K562 (cell line): ENCODE data around the gene PCF11. TPM values are rescaled to one million over a fixed set of nuclear protein-coding genes. Genes with fewer than 3 reads are reported as not detected.

Experiments used
- ATAC-seq: fragments of 200-7000 bp; cut with Tn5 transposase; 3 replicates; pipeline ENCODE4 v1.9.1; 2020; ENCODE audit warnings: moderate library complexity
- BruUV-seq: library from RNA; stranded (reverse); fragments of 400-500 nt; replicated peaks from 2 replicates; lab custom pipeline; 2021; lab: Mats Ljungman, UMichigan
- CTCF ChIA-PET: fragments of 300-600 bp; formaldehyde crosslinking; extraction: SDS; loops from one replicate; lab custom pipeline; 2021; ENCODE audit warnings: low intra/inter-chr PET ratio; lab: Yijun Ruan, JAX
- POLR2A ChIA-PET: fragments of 300-600, 350-650 bp; sonication (Branson Sonifier 250); formaldehyde crosslinking; extraction: SDS; loops from one replicate; lab custom pipeline; 2021; ENCODE audit warnings: antibody characterized with exemption, inconsistent platforms; lab: Yijun Ruan, JAX
- DNase-seq, 4 experiments: peaks; one replicate each; pipeline versions ENCODE4 v3.0.0 to v3.0.0-alpha.2; 2011 to 2018; ENCODE audit warnings: low spot score in 3 of 4, mixed read lengths in 3 of 4; ENCODE audit errors: extremely low read depth in 1 of 4
- FAIRE-seq: peaks from 2 replicates; lab custom pipeline; 2011; peaks lifted over from hg19 to GRCh38; lab: Jason Lieb, UNC
- H2AFZ ChIP-seq: 2 replicates; pipeline ENCODE4 v1.6.0; 2011; ENCODE audit warnings: low read depth, low read length, control low read depth, inconsistent platforms
- H3K27ac ChIP-seq: fragments of 200-600 bp; 3 replicates; pipeline ENCODE4 v1.8.0; 2011; ENCODE audit warnings: low read depth, mild to moderate bottlenecking, control low read depth, inconsistent platforms, low read length, moderate library complexity, mixed read lengths; ENCODE audit errors: extremely low read depth
- H3K27me3 ChIP-seq, 2 experiments: fragments of 300-600 bp in 1 of 2; 2 replicates in 1 of 2; 3 replicates in 1 of 2; pipeline versions ENCODE4 v1.6.0 to v1.8.0; 2011; ENCODE audit warnings: inconsistent platforms in 2 of 2, low read length in 2 of 2, mild to moderate bottlenecking in 1 of 2, mixed read lengths in 1 of 2, moderate library complexity in 1 of 2; ENCODE audit not compliant: control insufficient read depth in 2 of 2, insufficient read depth in 2 of 2
- H3K36me3 ChIP-seq: fragments of 300-600 bp; 3 replicates; pipeline ENCODE4 v1.8.0; 2011; ENCODE audit warnings: mild to moderate bottlenecking, low read length, inconsistent platforms; ENCODE audit not compliant: control insufficient read depth, insufficient read depth
- H3K4me1 ChIP-seq, 2 experiments: fragments of 200-600 bp in 1 of 2; replicated peaks in 1 of 2; 2 replicates in 1 of 2; 3 replicates in 1 of 2; pipeline versions ENCODE4 v1.5.1 to v1.8.0; 2011; ENCODE audit warnings: inconsistent platforms in 2 of 2, low read length in 2 of 2, mild to moderate bottlenecking in 1 of 2, mixed read lengths in 1 of 2, moderate library complexity in 1 of 2; ENCODE audit not compliant: control insufficient read depth in 2 of 2, insufficient read depth in 2 of 2
- H3K4me2 ChIP-seq: 2 replicates; pipeline ENCODE4 v1.6.1; 2011; ENCODE audit warnings: low read length, control low read depth, inconsistent platforms, mixed read lengths; ENCODE audit not compliant: insufficient read depth
- H3K4me3 ChIP-seq: fragments of 200-600 bp; sonication (generic), shearing (Covaris generic); 2 replicates; pipeline ENCODE4 v1.5.1; 2016; ENCODE audit warnings: control low read depth, inconsistent platforms
- H3K79me2 ChIP-seq: fragments of 200-600 bp; 3 replicates; pipeline ENCODE4 v1.8.0; 2011; ENCODE audit warnings: low read length, inconsistent platforms; ENCODE audit not compliant: control insufficient read depth, insufficient read depth
- H3K9ac ChIP-seq, 2 experiments: 2 replicates each; pipeline versions ENCODE4 v1.6.0 to v1.6.1; 2011; ENCODE audit warnings: low read depth in 2 of 2, low read length in 2 of 2, control low read depth in 1 of 2, inconsistent platforms in 1 of 2, mild to moderate bottlenecking in 1 of 2, mixed read lengths in 1 of 2; ENCODE audit not compliant: insufficient read depth in 1 of 2
- H3K9me1 ChIP-seq: one replicate; pipeline ENCODE4 v1.6.0; 2011; ENCODE audit warnings: inconsistent platforms, mild to moderate bottlenecking, low read length, moderate library complexity; ENCODE audit not compliant: control insufficient read depth, insufficient read depth
- H3K9me3 ChIP-seq: replicated peaks from 2 replicates; pipeline ENCODE4 v1.5.1; 2011; ENCODE audit warnings: low read depth, low read length, inconsistent platforms; ENCODE audit not compliant: control insufficient read depth, insufficient read depth
- H4K20me1 ChIP-seq: replicated peaks from 2 replicates; pipeline ENCODE4 v1.6.1; 2011; ENCODE audit warnings: low read length, inconsistent platforms, mixed read lengths; ENCODE audit not compliant: control insufficient read depth, insufficient read depth
- GTF3C2 ChIP-seq: IDR thresholded peaks from 3 replicates; pipeline ENCODE4 v1.6.1; 2011; ENCODE audit warnings: borderline replicate concordance, mild to moderate bottlenecking, moderate library complexity; ENCODE audit not compliant: insufficient read length; ENCODE audit errors: extremely low read depth
- MYNN ChIP-seq, 2 experiments: sonication (generic); formaldehyde crosslinking in 1 of 2; IDR thresholded peaks; 2 replicates each; pipeline versions ENCODE4 v1.5.0 to v1.6.1; 2016 to 2020; ENCODE audit warnings: antibody characterized with exemption in 1 of 2, missing genetic modification reagents in 1 of 2
- NR4A1 ChIP-seq, 2 experiments: fragments of 250-450 bp in 1 of 2; fragments of 450-650 bp in 1 of 2; sonication (Bioruptor Pico) in 1 of 2; IDR thresholded peaks; 2 replicates each; pipeline versions ENCODE4 v1.4.0 to v1.6.1; 2016 to 2020; ENCODE audit warnings: mild to moderate bottlenecking in 2 of 2, missing compliant biosample characterization in 1 of 2, missing genetic modification characterization in 1 of 2, moderate library complexity in 1 of 2
- POLR2G ChIP-seq: fragments of 200-400 bp; formaldehyde crosslinking; IDR thresholded peaks from 2 replicates; pipeline ENCODE4 v1.6.1; 2017; ENCODE audit warnings: low read depth, mild to moderate bottlenecking, antibody characterized with exemption, low read length, moderate library complexity
- RUNX1 ChIP-seq: sonication (generic); IDR thresholded peaks from 2 replicates; pipeline ENCODE4 v1.6.1; 2016; ENCODE audit warnings: antibody characterized with exemption, low read depth
- SP1 ChIP-seq: sonication (generic); formaldehyde crosslinking; IDR thresholded peaks from 2 replicates; pipeline ENCODE4 v1.8.1; 2022; ENCODE audit warnings: mild to moderate bottlenecking, missing genetic modification reagents
- ZNF354B ChIP-seq: fragments of 250-450 bp; sonication (Bioruptor Pico); IDR thresholded peaks from 2 replicates; pipeline ENCODE4 v1.4.0; 2020
- WGBS: fragments of 100-300 bp; shearing (Covaris generic); methylation state at CpG from one replicate; pipeline ENCODE4 v1.1.6; 2016; ENCODE audit warnings: low coverage, mixed read lengths; ENCODE audit not compliant: insufficient coverage; ENCODE audit errors: missing lambda C conversion rate; 5-methylcytosine and 5-hydroxymethylcytosine counted together
- in situ Hi-C: fragments of 300-500 bp; cut with MboI; formaldehyde crosslinking; loops from 4 replicates; pipeline ENCODE4 v1.15.0; 2018; ENCODE audit warnings: inconsistent platforms, mixed read lengths
- intact Hi-C: fragments of 100-400 bp; cut with micrococcal nuclease; formaldehyde crosslinking; loops from 2 replicates; pipeline ENCODE4 v1.14.2; 2022
- polyA plus RNA-seq, 8 experiments: library from polyadenylated mRNA; depleted of rRNA in 4 of 8; stranded (reverse) in 5 of 8; unstranded in 3 of 8; fragments of >200 nt; fragmentation: Nextera tagmentation in 2 of 8; fragmentation: Illumina TruSeq in 1 of 8; extraction: Ambion mirVana in 2 of 8; extraction: Trizol in 1 of 8; gene quantifications; 2 replicates each; pipeline versions ENCODE4 v1.2.1 to v1.2.3, GENCODE V29; 2011 to 2014; ENCODE audit warnings: inconsistent platforms in 1 of 8, missing spikeins in 1 of 8
- total RNA-seq, 7 experiments: library from RNA; depleted of rRNA in 6 of 7; stranded (reverse); fragments of >200 nt in 6 of 7; fragmentation: Illumina TruSeq in 2 of 7; extraction: Trizol in 2 of 7; gene quantifications; 2 replicates each; pipeline versions ENCODE4 v1.2.1 to v1.2.3, GENCODE V29; 2011 to 2021; ENCODE audit warnings: low replicate concordance in 1 of 7
- TF ChIP-seq, protein P1 (sequence below): sonication (generic); formaldehyde crosslinking; IDR thresholded peaks from 2 replicates; pipeline ENCODE4 v1.8.0; 2023; ENCODE audit warnings: mild to moderate bottlenecking, missing genetic modification reagents

PCF11 gene
- total and polyA plus RNA-seq, 9 of the 15 experiments (the other 6 are each of a cell fraction or from before 2014, with no cell fraction given) = 9.3 to 91.6 (median 54.4) TPM

GRCh38 chr11:83162377-83162776 lies 5.4 kb downstream of the PCF11 start:
- Histone ChIP-seq H3K9me3 (0 out of 2 replicates have a peak, but pooled peaks cover 3% of the 10 kb centered on the region), H3K4me3 (no peak overlapping the region), H3K9ac (no peak overlapping the region), H3K9me1 (no peaks in the 10 kb centered on the region), H3K4me2 (no peak overlapping the region), H3K79me2 (peaks cover 99% of the 10 kb centered on the region), H3K27me3 (no peaks in the 10 kb centered on the region), H3K36me3 (peaks cover 91% of the 10 kb centered on the region), H4K20me1 (peaks cover 26% of the 10 kb centered on the region), H3K4me1 (peaks cover 0 to 11% of the 10 kb centered on the region in 2 experiments; a peak in 2 of 5 replicates), H2AFZ (no peak overlapping the region), H3K27ac (no peak overlapping the region)
- no peak for TF ChIP-seq GTF3C2
- no peak for TF ChIP-seq NR4A1 (CRISPR knock-in tag; IDR thresholded peaks at IDR 0.05)
- no peak for TF ChIP-seq NR4A1 (tag; IDR thresholded peaks at IDR 0.05)
- peak; percentile 12; the same call in 1 of the 2 replicates for TF ChIP-seq POLR2G
- TF ChIP-seq MYNN (IDR thresholded peaks at IDR 0.05) = no peak
- no peak for TF ChIP-seq MYNN (CRISPR knock-in tag; IDR thresholded peaks at IDR 0.05)
- TF ChIP-seq, protein P1, sequence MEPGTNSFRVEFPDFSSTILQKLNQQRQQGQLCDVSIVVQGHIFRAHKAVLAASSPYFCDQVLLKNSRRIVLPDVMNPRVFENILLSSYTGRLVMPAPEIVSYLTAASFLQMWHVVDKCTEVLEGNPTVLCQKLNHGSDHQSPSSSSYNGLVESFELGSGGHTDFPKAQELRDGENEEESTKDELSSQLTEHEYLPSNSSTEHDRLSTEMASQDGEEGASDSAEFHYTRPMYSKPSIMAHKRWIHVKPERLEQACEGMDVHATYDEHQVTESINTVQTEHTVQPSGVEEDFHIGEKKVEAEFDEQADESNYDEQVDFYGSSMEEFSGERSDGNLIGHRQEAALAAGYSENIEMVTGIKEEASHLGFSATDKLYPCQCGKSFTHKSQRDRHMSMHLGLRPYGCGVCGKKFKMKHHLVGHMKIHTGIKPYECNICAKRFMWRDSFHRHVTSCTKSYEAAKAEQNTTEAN = no peak
- TF ChIP-seq ZNF354B (CRISPR knock-in tag) = no peak
- no peak for TF ChIP-seq SP1 (CRISPR knock-in tag)
- no peak for TF ChIP-seq RUNX1
- WGBS = 100% methylated on average over 2 of the region's 2 CpGs
- no peak for FAIRE-seq
- no TSS peak for BruUV-seq
- CTCF ChIA-PET = no interaction called here
- POLR2A ChIA-PET = no interaction called here
- intact Hi-C loops (no loop called here), in situ Hi-C loops (no loop called here)
- no peak for ATAC-seq
- no peak for DNase-seq
